M059J (cell line): ENCODE results near the gene ZNF771. TPM values are rescaled to one million over a fixed set of nuclear protein-coding genes. Genes with fewer than 3 reads are reported as not detected.

ENCODE experiments used
- DNase-seq: peaks from one replicate; pipeline ENCODE4 v3.0.0-alpha.2; 2012; ENCODE audit warnings: low read depth
- total RNA-seq: library from RNA; depleted of rRNA; stranded (reverse); fragments of >200 nt; shearing (Covaris generic); gene quantifications from 2 replicates; pipeline ENCODE4 v1.2.3, GENCODE V29; 2014; rRNA removed

The ZNF771 gene
- total RNA-seq = 7.1 and 21.8 TPM in 2 replicates

DNA sequence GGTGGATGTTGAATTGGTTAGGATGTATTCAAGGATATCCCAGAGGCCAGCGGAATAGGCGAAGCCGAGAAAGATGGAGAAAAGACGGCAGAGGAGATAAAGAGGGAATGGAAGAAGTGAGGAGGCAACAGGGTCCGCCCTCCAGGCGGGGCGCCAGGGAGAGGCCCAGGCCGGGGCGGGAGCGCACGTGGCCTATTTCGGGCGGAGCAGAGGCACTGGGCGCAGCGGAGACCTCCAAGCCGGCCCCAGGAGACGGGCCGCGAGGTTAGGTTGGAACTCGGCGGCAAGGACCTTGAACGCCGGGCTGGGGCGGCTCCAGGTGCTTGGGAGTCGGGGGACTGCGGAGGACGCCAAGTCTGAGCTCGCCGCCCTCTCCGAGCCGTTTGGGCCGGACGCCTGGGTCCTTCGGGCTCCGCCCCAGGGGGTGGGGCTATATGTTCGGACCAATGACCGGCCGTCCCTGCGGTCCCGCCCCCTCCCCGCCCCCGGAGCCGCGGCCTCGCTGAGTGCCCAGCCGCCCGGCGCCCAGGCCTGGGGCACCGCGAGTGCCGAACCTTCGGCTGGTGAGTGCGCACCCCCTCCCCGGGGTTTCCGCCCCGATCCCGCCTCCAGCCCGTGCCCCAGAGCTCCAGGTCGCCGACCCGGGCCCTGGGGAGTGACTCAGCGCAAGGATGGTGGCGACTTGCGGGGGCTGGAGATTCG lies at the start of gene ZNF771:
TSS of gene ZNF771 (plus strand) at position 505 of the 702 bp plus-strand sequence. CDS start 448 bp downstream, outside the sequence.
- peak; percentile 84 for DNase-seq

DNA sequence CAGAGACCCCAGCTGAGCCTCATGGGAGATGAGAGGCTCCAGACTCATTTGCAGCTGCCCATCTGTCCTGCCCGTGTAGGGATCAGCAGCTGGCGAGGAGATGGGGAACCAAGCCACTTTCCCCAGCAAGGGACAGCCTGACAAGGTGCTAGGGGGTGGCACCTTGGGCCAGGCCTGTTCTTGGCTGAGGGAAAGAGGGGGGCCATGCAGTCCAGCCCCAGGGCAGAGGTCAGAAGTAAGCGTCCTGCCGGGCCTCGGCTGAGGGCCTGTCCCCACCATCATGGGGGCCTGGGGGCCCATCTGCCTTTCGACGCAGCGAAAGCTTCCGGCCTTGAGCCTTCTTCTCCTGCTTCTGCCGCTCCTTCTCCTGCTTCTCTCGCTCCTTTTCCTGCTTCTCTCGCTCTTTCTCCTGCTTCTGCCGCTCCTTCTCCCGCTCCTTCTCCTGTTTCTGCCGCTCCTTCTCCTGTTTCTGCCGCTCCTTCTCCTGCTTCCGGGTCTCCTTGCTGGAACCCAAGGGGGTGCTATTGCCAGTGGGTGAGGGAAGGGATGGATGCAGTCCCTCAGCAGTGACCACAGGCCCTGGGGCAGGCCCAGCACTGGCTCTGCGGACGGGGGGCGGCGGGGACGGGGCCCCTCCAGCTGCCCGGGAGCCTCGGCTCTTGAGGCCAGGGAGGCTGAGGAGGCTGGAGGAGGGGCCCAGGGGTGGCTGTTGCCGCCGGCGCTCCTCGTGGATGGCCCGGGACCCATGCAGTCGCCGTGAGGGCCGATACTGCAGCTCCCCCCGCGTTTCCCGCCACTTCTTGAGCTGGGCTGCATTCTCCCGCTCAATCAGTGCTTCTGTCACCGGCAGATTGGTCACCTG lies 49.5 kb upstream of the ZNF771 start:
- no peak for DNase-seq

DNA sequence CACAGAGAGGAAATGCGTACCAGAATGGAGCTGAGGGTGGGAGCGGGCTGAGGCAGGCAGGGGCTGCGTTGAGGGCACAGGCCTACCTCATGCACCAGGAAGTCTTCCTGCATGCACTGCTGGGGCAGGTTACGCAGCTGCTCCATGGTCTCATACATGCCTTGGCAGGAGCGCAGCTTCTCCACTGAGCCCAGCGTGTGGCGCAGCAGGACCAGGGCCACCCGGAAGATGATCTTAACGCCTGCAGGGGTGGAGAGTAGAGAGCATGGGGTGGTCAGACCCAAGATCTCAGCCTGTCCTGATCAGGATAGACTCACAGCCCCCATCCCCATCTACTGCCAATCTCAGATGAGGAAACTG lies 48.8 kb upstream of the ZNF771 start:
- no peak for DNase-seq

DNA sequence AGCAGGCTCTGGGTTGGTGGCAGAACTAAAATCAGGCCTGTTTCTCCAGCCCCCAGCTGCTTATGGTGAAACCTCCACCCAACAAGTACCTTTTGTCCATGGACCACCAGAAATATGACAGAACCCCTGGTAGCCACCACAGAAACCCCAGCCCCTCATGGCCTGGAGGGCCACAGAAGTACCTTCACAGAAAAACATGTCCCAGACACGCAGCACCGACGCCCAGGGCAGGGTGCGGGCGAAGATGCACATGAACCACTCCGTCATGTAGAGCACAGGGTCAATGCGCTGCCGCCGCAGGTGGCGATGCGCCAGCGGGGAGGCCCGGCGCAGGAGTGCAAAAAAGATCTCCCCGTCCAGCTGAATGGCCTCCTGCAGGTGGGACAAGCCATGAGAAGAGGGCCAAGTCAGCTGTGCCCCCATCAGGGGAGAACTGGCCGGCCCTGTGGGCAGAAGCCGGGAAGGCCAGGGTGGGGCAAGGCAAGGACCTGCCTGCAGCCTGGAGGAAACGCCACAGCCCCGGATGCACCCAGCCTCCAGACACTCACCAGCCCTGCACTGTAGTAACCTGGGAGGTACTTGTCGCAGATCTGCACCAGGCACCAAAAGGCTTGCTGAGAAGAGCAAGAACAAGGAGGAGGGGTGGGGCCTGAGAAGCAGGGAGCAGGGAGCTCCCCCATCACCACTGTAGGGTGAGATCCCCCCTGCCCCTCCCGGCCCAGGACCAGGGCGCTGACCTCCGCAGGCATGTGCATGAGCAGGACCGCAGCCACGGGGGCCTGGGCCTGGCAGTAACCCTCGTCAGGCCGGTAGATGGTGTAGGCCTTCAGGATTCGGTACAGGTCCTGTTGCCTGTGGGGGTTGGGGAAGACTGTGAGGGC lies 48.2 kb upstream of the ZNF771 start:
- DNase-seq = no peak

DNA sequence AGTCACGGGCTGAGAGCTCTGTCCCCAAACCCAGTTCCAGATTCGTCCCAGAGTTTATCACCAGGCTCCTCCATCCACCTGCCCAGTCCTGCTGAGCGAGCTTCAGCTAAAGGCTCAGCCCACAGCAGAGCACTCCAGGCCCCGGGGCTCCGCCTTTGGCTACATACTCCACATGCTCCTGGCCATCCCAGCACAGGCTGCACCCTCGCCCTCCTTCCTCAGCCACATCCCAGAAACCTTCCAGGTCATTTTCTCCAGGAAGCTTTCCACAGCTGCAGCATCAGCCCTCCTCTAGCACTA lies 47.6 kb upstream of the ZNF771 start:
- DNase-seq = no peak

DNA sequence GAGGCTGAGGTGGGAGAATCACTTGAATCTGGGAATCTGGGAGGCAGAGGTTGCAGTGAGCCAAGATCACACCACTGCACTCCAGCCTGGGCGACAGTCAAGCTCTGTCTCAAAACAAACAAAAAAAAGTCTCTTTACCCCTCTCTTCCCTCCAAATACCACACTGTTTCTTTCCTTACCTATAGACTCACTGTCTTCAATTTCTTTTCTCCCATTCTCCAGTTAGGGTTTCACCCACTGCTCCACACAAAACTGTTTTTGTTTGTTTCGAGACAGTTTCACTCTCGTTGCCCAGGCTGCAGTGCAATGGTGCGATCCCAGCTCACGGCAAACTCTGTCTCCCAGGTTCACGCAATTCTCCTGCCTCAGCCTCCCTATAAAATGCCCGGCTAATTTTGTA lies 46.2 kb upstream of the ZNF771 start:
- DNase-seq = no peak

DNA sequence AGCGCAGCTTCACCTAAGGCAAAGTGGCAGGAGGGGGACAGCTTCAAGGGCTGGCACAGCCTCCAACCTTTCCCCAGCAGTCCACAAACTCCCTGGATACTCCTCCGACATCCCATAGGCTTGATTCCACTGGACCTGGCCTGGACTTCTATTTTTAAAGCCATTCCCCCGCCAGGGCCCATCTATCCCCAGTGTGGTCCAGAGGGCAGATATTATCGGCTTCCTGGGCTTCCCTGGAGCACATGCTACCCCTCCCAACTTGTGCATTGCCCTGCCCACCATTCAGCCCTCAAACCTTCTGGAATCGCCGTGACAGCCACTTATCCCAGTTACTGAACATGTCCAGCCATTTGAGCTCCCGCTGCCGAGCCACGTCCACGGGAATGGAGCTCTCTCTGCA lies 42.2 kb upstream of the ZNF771 start:
- DNase-seq = no peak

DNA sequence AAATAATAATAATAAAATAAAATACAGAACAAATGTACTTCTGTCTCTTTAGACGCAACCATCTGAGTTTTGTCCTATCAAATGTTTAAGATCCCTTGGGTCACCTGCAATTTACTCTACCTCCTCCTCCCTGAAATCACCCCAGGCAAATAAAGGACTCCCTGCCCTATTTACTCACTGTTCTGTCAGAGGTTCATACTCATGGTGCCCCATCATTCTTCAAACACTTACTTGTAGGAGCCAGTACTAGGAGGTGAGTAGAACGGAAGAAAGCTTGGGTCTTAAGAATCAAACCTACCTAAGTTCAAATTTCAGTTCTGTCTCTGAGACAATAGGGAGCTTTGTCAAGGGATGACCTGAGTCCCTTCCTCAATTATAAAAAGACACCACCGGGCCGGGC lies 40.9 kb upstream of the ZNF771 start:
- no peak for DNase-seq

DNA sequence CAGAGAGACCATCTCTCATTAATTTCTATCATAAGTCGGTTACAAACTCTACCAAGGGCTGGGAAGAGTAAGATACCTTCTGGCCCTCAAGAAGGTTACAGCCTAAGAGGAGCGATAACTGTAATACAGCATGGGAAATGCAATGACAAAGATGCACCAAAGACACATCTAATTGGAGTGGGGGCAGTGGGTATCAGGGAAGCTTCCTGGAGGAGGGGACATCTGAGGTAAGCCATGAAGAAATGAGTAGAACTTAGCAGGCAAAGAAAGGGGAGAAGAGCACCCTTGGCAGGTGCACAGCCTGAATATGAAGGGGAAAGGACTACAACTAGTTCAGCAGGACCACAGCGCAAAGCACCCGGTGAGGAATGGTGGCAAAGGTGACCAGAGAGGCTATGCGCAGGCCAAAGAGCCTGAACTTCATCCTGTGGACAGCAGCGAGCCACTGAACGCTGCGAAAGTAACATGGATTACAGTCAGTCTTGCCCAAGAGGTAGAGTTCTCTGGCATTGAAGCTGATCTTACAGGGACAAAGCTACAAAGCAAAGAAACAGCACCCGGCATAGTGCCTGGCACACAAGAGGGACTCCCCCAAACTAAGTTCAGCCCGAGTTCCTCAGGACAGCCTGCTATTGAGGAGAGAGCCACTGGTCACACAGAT lies 39.9 kb upstream of the ZNF771 start:
- no peak for DNase-seq

DNA sequence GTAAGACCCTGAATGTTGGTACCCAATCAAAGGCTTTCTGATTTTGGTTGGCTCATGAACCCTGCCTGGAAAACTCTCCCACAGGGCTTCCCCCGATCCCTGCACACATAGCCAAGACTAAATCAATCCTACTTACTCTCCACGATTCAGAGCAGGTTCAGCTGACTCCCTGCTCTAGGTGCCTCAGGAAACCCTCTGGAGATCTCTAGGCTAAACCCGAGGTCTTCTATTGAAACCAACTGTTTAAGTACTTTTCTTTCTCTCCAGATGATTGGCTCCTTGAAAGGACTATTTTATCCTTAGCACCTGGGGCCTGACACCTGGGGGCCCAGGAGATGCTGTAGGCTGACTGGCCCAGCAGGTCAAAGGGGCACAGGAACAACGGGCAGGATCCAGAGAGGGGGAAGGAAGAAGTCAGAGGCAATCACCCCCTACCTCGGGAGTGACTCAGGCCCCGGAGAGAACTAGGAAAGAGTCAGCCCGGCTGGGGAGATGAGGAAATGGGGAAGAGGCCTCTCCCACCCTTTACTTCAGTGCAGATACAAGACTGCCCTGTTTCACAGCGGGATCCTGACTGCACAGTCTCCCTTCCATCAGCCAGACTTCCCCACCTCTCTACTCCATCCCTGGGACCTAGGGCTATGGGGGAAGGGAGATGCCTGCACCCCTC lies 39.1 kb upstream of the ZNF771 start:
- DNase-seq = peak; percentile 71

DNA sequence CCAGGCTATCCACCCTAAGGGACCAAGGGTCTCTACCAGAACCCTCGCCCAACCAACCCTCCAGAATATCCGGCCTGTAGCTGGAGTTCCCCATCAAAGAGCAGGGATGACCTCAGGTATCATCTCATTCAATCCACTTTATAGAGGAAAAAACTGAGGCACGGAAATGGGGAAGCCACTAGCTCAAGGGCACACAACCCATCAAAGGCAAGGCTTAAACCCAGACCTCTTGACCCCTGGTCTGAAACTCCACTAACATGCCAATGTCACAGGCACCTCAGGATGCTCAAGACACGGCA lies 38.7 kb upstream of the ZNF771 start:
- DNase-seq = no peak

DNA sequence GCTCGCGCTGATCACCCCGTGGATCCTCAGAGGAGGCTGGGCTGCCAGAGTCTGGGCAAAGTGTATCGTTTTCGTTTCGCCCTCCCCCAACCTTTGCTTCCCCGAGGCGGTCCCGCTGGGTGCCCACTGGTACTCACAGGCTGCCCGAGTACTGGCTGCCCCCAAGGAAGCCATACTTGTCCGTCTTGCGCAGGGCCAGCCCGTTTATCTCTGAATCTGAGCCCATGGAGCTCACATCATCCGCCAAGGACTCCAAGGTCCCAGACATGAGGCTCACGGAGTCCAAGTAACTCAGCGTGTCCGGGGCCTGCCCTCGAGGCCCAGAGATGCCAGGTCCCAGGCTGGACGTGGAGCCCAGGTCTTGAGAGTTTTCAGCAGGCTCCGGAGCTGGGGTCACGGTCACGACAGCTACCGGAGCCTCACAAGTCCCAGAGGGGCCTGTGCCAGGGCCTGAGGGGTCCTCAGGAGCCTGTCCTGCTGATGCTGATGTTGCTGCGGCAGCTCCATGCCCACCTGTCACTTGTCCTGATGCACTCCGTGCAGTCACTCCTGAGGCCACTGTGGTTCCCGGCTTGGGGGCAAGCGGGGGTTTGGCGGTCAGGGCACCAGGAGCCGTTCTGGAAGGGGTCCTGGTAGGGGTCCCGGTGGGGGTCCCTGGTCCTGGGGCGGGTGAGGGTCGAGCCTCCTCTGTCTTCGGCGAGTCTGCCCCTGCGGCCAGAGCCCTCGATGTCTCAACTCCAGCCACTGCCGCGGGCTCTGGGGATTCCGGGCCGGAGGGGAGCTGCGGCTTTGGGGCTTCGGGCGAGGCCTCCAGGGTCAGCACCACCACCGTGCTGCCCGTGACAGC lies 38.1 kb upstream of the ZNF771 start:
- peak; percentile 32 for DNase-seq

DNA sequence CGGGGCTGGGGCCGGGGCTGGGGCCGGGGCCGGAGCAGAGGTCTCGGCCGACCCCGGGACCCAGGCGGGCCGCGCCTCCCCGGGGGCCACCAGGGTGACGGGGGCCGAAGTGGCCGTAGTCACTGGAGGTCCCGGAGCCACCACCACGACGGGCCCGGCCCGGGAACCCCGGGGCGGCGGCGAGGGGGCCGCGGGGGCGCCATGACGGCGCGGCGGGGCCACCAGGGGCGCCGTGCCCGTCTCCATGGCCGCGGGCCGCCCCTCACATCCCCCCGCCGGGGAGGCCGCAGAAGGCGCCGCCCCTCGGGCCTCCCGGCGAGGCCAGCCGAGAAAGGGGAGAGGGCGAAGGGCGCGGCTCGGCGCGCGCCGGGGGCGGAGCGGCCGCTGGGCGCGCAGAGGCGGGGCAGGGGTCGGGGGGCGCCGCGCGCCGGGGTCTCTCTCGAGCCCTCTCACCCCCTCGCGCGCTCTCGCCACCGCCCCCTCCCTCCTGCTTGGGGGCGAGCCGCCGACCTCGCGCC lies 37.4 kb upstream of the ZNF771 start:
- DNase-seq = no peak

DNA sequence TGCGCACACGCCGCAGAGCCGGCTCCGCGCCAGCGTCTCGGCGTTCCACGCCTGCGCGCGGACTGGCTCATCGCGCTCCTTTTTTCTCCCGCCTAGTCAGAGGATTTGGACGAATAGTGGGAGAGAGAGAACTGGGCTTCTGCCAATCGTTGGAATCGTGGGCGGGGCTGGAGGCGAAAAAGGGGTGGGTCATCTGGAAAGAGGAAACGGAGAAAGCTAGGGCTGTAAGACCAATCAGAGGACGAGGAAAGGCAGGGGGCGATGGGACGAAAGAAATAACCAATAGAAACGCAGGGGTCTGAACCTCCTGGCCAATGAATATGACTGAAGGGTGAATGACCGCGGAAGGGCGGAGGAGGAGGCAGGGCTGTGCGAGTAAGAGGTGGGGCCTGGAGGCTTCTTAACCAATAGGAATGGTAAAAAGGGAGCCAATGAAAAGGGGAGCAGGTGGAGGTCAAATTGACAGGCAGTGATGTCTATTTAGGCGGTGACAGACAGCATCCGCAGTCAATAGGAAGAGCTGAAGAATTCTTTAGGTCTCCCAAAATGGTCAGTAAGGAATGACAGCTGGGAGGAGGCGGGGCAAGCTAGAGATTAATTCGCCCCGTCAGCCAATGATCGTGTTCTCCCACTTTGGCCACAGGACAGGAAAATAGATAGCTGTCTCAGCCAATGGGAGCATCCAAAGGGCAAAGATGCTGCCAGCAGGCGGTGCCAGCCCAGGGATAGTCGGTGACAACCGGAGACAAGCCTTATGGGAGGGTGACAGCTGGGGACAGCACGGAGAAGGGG lies 36.8 kb upstream of the ZNF771 start, which contains the start of gene TBC1D10B:
TSS of gene TBC1D10B (minus strand) at position 39 of the 792 bp plus-strand sequence. CDS start 311 bp downstream, outside the sequence.
- DNase-seq = peak; percentile 100

DNA sequence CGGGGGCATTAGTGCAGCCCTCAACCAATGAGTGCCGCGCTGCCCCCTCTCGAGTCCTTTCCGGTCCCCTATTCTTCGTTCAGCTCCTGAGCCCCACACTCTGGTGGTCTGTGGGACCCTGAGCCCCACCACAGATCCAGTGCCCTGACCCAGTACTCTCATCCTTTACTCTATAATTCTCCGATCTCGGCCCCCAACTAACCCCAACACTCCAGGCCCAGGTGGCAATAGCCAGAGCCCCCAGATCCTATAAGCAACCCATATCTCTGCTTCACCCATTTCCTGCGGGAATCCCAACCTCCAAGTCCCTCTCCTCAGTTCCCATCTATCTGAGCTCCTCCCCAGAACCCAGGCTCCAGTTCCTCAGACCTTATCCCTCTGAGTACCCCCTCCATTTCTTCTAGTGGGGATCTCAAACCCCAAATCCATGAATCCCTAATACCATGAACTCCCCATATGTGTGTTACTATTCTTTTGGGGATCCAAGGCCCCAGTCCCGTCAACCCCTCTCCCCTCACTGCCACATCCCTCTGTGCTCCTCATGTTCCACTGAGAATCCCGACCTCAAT lies 36.1 kb upstream of the ZNF771 start:
- DNase-seq = no peak

DNA sequence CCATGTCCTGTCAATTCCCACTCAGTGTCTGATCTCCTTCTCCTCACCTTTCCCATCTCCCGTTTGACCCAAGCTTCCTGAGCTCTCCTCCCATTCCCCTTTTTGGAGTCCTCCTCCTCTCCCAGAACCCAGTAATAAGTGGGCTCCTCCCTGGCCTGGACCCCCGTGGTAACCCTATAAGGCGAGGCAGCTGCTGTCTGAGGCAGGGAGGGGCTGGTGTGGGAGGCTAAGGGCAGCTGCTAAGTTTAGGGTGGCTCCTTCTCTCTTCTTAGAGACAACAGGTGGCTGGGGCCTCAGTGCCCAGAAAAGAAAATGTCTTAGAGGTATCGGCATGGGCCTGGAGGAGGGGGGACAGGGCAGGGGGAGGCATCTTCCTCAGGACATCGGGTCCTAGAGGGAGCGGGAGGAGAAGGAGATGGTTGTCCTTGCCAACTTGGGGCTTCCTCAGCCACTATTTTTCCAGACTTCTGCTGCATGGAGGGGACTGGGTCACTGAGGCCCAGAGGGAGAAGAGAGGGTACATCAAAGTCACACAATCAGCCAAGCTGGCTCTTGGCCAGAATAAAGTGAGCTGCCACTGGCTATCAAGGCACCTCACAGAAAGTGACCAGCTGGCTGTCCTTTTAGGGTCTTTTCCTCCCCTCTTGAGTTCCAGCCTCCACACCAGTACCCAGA lies 35.2 kb upstream of the ZNF771 start:
- no peak for DNase-seq

DNA sequence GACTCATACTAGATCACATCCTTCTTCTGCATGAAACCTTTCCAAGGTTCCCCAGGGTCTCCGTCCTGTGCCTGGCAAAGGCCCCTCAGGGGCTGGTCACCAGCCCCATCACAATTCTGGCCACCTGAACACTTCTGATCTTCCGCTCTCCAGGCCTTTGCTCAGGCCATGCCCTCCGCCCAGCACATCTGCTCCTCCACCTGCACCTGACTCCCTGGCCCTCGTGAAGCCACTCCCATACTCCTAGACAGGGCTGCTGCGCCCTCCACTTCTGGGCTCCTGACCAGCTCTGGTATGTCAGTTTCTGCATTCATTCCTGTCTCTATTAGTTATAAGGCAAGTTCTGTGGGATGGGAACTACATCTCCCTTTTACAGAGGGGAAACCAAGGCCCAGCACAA lies 34.7 kb upstream of the ZNF771 start:
- DNase-seq = no peak

DNA sequence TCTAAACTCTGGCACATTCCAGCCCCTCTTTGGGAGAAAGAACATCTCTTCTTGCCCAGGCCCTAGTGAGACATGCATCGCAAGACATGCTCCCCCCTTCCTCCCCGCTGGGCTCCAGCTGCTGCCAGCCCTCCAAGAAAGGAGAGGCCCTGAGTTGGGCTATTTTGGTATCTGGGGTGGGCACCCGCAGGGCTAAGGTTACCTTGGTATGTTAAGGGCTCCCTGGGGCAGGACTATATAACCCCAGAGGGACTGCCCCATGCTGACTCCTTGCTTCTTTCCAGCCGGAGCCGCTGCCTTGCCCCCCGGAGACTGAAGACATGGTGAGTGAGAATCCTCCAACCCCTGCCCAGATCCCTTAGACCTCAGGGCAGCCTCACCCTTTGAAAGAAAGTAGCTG lies 32.9 kb upstream of the ZNF771 start, which contains the start of gene MYL11:
TSS of gene MYL11 (plus strand) at position 265 of the 400 bp plus-strand sequence. CDS start at position 321, 56 bp downstream.
- no peak for DNase-seq
